Measurements from ENCODE around the gene STPG4.

Gene STPG4

DNA sequence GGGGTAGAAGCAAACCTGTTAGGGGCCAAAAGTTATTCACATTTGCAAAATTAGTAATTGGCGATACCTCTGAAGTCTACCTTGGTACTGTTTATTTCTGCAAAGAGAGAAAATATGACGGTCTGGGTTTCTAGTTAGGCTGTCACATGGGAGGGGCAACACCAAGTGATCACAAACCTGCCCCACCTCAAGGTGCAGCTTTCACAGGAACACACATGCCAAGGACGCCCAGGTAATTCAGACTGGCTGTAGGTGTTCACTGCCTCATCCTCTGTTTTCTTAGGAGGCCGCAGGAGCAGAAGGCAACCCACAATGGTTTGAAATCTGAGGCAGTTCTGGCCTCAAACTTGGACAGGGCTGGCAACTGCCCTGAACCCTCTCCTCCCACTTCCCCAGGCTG is 56.2 kb downstream of the STPG4 start:
- CTCF ChIA-PET = no interaction called here
- POLR2A ChIA-PET = no interaction called here

DNA sequence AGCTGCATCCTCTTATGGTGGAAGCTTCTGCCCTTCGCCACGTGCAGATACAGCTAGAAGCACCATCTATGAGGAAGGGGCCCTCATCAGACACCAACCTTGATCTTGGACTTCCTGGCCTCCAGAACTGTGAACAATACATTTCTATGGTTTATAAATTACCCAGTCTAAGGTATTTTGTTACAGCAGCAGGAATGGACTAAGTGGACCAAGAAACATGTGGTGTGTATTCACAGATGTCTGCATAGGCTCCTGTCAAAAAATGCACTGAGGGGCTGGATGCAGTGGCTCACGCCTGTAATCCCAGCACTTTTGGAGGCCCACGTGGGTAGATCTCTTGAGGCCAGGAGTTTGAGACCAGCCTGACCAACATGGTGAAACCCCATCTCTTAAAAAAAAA is 57.5 kb downstream of the STPG4 start:
- ChIA-PET CTCF (no interaction called here), POLR2A (no interaction called here)
- Histone ChIP-seq H3K9me3 (ENCODE audit: control insufficient read depth, insufficient read depth, low read depth, low read length) (no peaks in the 10 kb centered on the region), H3K4me1 (ENCODE audit: control insufficient read depth, insufficient read depth, low read length) (no peaks in the 10 kb centered on the region), H3K4me3 (ENCODE audit: low read depth, low read length) (no peak overlapping the region), H3K36me3 (ENCODE audit: control insufficient read depth in 2 of 2, insufficient read depth in 1 of 2, low read length in 2 of 2) (no peaks in the 10 kb centered on the region), H3K27ac (ENCODE audit: extremely low read depth, low read depth, low read length) (no peak overlapping the region)
- no peak for TF ChIP-seq HOXC10 (CRISPR knock-in tag; IDR thresholded peaks at IDR 0.05)
- TF ChIP-seq ZNF404 (tag by site-specific recombination; IDR thresholded peaks at IDR 0.05) = no peak
- no peak for TF ChIP-seq FEZF1 (tag by site-specific recombination; IDR thresholded peaks at IDR 0.05)
- TF ChIP-seq, protein P1, sequence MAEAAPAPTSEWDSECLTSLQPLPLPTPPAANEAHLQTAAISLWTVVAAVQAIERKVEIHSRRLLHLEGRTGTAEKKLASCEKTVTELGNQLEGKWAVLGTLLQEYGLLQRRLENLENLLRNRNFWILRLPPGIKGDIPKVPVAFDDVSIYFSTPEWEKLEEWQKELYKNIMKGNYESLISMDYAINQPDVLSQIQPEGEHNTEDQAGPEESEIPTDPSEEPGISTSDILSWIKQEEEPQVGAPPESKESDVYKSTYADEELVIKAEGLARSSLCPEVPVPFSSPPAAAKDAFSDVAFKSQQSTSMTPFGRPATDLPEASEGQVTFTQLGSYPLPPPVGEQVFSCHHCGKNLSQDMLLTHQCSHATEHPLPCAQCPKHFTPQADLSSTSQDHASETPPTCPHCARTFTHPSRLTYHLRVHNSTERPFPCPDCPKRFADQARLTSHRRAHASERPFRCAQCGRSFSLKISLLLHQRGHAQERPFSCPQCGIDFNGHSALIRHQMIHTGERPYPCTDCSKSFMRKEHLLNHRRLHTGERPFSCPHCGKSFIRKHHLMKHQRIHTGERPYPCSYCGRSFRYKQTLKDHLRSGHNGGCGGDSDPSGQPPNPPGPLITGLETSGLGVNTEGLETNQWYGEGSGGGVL (tag by site-specific recombination; IDR thresholded peaks at IDR 0.05) = no peak
- TF ChIP-seq, protein P2, sequence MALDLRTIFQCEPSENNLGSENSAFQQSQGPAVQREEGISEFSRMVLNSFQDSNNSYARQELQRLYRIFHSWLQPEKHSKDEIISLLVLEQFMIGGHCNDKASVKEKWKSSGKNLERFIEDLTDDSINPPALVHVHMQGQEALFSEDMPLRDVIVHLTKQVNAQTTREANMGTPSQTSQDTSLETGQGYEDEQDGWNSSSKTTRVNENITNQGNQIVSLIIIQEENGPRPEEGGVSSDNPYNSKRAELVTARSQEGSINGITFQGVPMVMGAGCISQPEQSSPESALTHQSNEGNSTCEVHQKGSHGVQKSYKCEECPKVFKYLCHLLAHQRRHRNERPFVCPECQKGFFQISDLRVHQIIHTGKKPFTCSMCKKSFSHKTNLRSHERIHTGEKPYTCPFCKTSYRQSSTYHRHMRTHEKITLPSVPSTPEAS (tag by site-specific recombination; IDR thresholded peaks at IDR 0.05) = no peak
- TF ChIP-seq ZNF140 (tag by site-specific recombination; IDR thresholded peaks at IDR 0.05) = no peak
- no peak for TF ChIP-seq TCF7L2 (IDR thresholded peaks at IDR 0.05; ENCODE audit: borderline replicate concordance, low read depth, low read length)
- TF ChIP-seq ZNF510 (tag by site-specific recombination; IDR thresholded peaks at IDR 0.05; ENCODE audit: insufficient replicate concordance) = no peak
- TF ChIP-seq ZFP41 (tag by site-specific recombination; IDR thresholded peaks at IDR 0.05; ENCODE audit: borderline replicate concordance) = no peak
- TF ChIP-seq RBAK (tag by site-specific recombination; IDR thresholded peaks at IDR 0.05) = no peak
- no peak for TF ChIP-seq ZNF785 (tag by site-specific recombination; IDR thresholded peaks at IDR 0.05)

More for the DNA sequence above, 56.2 kb downstream of the STPG4 start:
- TF ChIP-seq ZBTB8A (tag by site-specific recombination; IDR thresholded peaks at IDR 0.05) (no peak), ZSCAN16 (tag by site-specific recombination; IDR thresholded peaks at IDR 0.05) (no peak), ZXDB (tag by site-specific recombination; IDR thresholded peaks at IDR 0.05) (no peak)
- Histone ChIP-seq H3K9me3 (ENCODE audit: control insufficient read depth, insufficient read depth, low read depth, low read length) (no peaks in the 10 kb centered on the region), H3K4me1 (ENCODE audit: control insufficient read depth, insufficient read depth, low read length) (no peaks in the 10 kb centered on the region), H3K27ac (ENCODE audit: extremely low read depth, low read depth, low read length) (no peak overlapping the region), H3K4me3 (ENCODE audit: low read depth, low read length) (no peak overlapping the region), H3K36me3 (ENCODE audit: control insufficient read depth in 2 of 2, insufficient read depth in 1 of 2, low read length in 2 of 2) (no peaks in the 10 kb centered on the region)

DNA sequence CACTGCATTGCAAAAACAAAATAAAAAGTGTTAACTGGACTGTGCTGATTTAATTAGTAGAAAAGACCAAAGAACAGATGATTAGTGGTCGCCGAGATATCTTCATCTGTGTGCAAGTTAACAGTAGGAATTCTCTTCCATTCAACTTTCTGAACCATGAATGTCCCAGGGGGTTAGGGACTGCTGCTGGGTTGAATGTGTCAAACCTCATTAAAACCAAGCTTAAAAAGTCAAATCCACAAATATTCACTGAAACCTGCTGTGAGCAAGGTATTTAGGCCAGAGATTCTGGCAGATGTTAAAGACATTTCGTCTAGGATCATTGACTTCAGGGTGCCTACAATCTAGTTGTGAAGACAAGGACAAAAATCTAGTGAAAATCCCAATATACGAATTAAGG is 58.7 kb downstream of the STPG4 start:
- no peaks in the 10 kb centered on the region for H3K36me3 ChIP-seq (ENCODE audit: control insufficient read depth in 2 of 2, insufficient read depth in 1 of 2, low read length in 2 of 2)
- ChIA-PET CTCF (no interaction called here), POLR2A (no interaction called here)
- H3K4me1 ChIP-seq (ENCODE audit: control insufficient read depth, insufficient read depth, low read length) = no peaks in the 10 kb centered on the region
- no peaks in the 10 kb centered on the region for H3K9me3 ChIP-seq (ENCODE audit: control insufficient read depth, insufficient read depth, low read depth, low read length)
- H3K4me3 ChIP-seq (ENCODE audit: low read depth, low read length) = no peak overlapping the region
- H3K27ac ChIP-seq (ENCODE audit: extremely low read depth, low read depth, low read length) = no peak overlapping the region
- TF ChIP-seq ZFP41 (tag by site-specific recombination; IDR thresholded peaks at IDR 0.05; ENCODE audit: borderline replicate concordance) = no peak
- TF ChIP-seq, protein P3, sequence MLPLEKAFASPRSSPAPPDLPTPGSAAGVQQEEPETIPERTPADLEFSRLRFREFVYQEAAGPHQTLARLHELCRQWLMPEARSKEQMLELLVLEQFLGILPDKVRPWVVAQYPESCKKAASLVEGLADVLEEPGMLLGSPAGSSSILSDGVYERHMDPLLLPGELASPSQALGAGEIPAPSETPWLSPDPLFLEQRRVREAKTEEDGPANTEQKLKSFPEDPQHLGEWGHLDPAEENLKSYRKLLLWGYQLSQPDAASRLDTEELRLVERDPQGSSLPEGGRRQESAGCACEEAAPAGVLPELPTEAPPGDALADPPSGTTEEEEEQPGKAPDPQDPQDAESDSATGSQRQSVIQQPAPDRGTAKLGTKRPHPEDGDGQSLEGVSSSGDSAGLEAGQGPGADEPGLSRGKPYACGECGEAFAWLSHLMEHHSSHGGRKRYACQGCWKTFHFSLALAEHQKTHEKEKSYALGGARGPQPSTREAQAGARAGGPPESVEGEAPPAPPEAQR (tag by site-specific recombination; IDR thresholded peaks at IDR 0.05) = no peak
- no peak for TF ChIP-seq ZNF155 (tag by site-specific recombination; IDR thresholded peaks at IDR 0.05)

All from HEK293 (cell line).